ENCODE data around the gene CPD.
A peak's percentile ranks its signal among the peaks of the same experiment; 100 is the strongest.
"Not testable (repeated sequence)": the region's sequence is repeated elsewhere in the genome, so short reads cannot be mapped to it uniquely, and the experiment has no call there.

CPD gene

GRCh38 chr17:30389756-30390300 lies 11.1 kb downstream of the CPD start:
- no peak for DNase-seq

- no peak for DNase-seq
Observed at GRCh38 chr17:30391534-30391933, 12.8 kb downstream of the CPD start.

- DNase-seq: no peak
Observed at GRCh38 chr17:30393491-30393890, 14.8 kb downstream of the CPD start.

GRCh38 chr17:30393911-30394867 lies 15.5 kb downstream of the CPD start:
- DNase-seq: no peak

GRCh38 chr17:30395398-30396022 lies 16.8 kb downstream of the CPD start:
- no peak for DNase-seq

- DNase-seq: no peak
Observed at GRCh38 chr17:30396129-30396528, 17.4 kb downstream of the CPD start.

- no peak for DNase-seq
Observed at GRCh38 chr17:30396612-30397011, 17.9 kb downstream of the CPD start.

GRCh38 chr17:30398328-30399041 lies 19.8 kb downstream of the CPD start:
- no peak for DNase-seq

- DNase-seq: no peak
Observed at GRCh38 chr17:30401097-30401496, 22.4 kb downstream of the CPD start.

- no peak for DNase-seq
Observed at GRCh38 chr17:30405161-30405560, 26.4 kb downstream of the CPD start.

- not testable (repeated sequence) for DNase-seq
Observed at GRCh38 chr17:30410627-30411026, 31.9 kb downstream of the CPD start.

- not testable (repeated sequence) for DNase-seq
Observed at GRCh38 chr17:30412008-30412496, 33.3 kb downstream of the CPD start.

- DNase-seq: no peak
Observed at GRCh38 chr17:30413109-30413508, 34.4 kb downstream of the CPD start.

GRCh38 chr17:30414486-30414885 lies 35.8 kb downstream of the CPD start:
- no peak for DNase-seq

- DNase-seq: no peak
Observed at GRCh38 chr17:30415491-30415890, 36.8 kb downstream of the CPD start.

- not testable (repeated sequence) for DNase-seq
Observed at GRCh38 chr17:30418070-30418469, 39.3 kb downstream of the CPD start.

- DNase-seq: no peak
Observed at GRCh38 chr17:30421592-30421991, 42.9 kb downstream of the CPD start.

- DNase-seq: no peak
Observed at GRCh38 chr17:30422171-30422570, 43.4 kb downstream of the CPD start.

GRCh38 chr17:30424471-30424870 lies 45.7 kb downstream of the CPD start:
- DNase-seq: no peak

GRCh38 chr17:30426292-30426691 lies 47.6 kb downstream of the CPD start:
- DNase-seq: no peak

- DNase-seq: no peak
Observed at GRCh38 chr17:30427611-30428010, 48.9 kb downstream of the CPD start.

GRCh38 chr17:30429155-30429554 lies 50.4 kb downstream of the CPD start:
- DNase-seq: no peak

GRCh38 chr17:30433514-30433913 lies 54.8 kb downstream of the CPD start:
- peak; percentile 26 for DNase-seq

Data from NCI-H1105 treated with DMSO at 0.1 percent for 48 hours (cell line).